ENCODE measurements around the gene MRPL57.
"Not testable (repeated sequence)": the region's sequence is repeated elsewhere in the genome, so short reads cannot be mapped to it uniquely, and the experiment has no call there.

The MRPL57 gene

GRCh38 chr13:21176215-21176981 is at the start of gene MRPL57, which contains the start of gene SKA3:
TSS of gene MRPL57 (plus strand) at chr13:21176658. CDS start at chr13:21176917, 259 bp downstream.
TSS of gene SKA3 (minus strand) at chr13:21176552. CDS start at chr13:21176477, 75 bp downstream.
- Mint-ChIP-seq H3K9me3 (ENCODE audit: low read depth) (no peaks in the 10 kb centered on the region), H3K36me3 (peaks cover 3% of the 10 kb centered on the region)

DNA sequence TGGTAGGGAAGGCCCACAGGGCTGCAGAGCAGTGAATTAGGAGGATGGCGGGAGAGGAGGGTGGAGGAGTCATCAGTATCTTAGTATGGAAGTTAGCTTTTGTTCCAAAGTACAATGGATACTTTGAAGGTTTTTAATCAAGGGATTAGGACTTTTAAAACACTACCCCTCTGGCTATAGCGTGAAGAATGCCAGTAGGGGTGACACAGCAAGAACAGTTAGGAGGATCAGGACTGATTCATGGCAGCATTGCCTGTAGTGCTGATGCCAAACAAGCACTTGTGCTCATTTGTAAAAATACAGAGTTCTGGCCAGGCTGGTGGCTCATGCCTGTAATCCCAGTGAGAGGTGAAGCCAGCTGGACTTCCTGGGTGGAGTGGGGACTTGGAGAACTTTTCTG is 46.3 kb upstream of the MRPL57 start:
- no peaks in the 10 kb centered on the region for H3K9me3 Mint-ChIP-seq (ENCODE audit: low read depth)
- H3K4me1 Mint-ChIP-seq (ENCODE audit: low read depth), result no peaks in the 10 kb centered on the region
- H3K4me3 Mint-ChIP-seq, result no peak overlapping the region
- no peak overlapping the region for H3K27ac Mint-ChIP-seq
- no peaks in the 10 kb centered on the region for H3K36me3 Mint-ChIP-seq
- H3K27me3 Mint-ChIP-seq, result peaks cover 7% of the 10 kb centered on the region

More at GRCh38 chr13:21176215-21176981, at the start of gene MRPL57, which contains the start of gene SKA3:
- no peaks in the 10 kb centered on the region for H3K27me3 Mint-ChIP-seq
- H3K27ac Mint-ChIP-seq, result peak within 1 kb of the TSS; percentile 96
- H3K4me1 Mint-ChIP-seq (ENCODE audit: low read depth), result peaks cover 20% of the 10 kb centered on the region
- peak within 1 kb of the TSS; percentile 97 for H3K4me3 Mint-ChIP-seq

- Mint-ChIP-seq H3K4me1 (ENCODE audit: low read depth) (no peaks in the 10 kb centered on the region), H3K9me3 (ENCODE audit: low read depth) (no peaks in the 10 kb centered on the region), H3K27me3 (peaks cover 9% of the 10 kb centered on the region), H3K27ac (no peak overlapping the region), H3K36me3 (no peaks in the 10 kb centered on the region), H3K4me3 (no peak overlapping the region)
These were observed 43.4 kb upstream of the MRPL57 start for GRCh38 chr13:21133077-21133476.

DNA sequence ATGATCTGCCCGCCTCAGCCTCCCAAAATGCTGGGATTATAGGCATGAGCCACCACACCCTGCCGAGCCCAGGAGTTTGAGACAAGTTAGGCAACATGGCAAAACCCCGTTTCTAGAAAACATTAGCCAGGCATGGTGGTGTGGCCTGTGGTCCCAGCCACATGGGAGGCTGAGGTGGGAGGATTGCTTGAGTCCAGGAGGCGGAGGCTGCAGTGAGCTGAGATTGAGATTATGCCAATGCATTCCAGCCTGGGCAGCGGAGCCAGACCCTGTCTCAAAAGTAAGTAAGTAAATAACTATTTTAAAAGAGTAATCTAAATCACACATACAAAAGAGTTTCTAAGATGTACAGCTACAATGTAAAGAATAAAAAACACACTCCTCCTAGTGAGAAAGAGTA is 42.0 kb upstream of the MRPL57 start:
- no peak overlapping the region for H3K4me3 Mint-ChIP-seq
- peaks cover 9% of the 10 kb centered on the region for H3K27me3 Mint-ChIP-seq
- H3K36me3 Mint-ChIP-seq, result peaks cover under 1% of the 10 kb centered on the region
- no peak overlapping the region for H3K27ac Mint-ChIP-seq
- peaks cover 4% of the 10 kb centered on the region for H3K4me1 Mint-ChIP-seq (ENCODE audit: low read depth)
- no peaks in the 10 kb centered on the region for H3K9me3 Mint-ChIP-seq (ENCODE audit: low read depth)

- not testable (repeated sequence) for H3K36me3 Mint-ChIP-seq; H3K27me3 Mint-ChIP-seq; H3K27ac Mint-ChIP-seq; H3K4me3 Mint-ChIP-seq; H3K9me3 Mint-ChIP-seq (ENCODE audit: low read depth)
- peaks cover 11% of the 10 kb centered on the region for H3K4me1 Mint-ChIP-seq (ENCODE audit: low read depth)
These were observed 40.6 kb upstream of the MRPL57 start for GRCh38 chr13:21135833-21136232.

- Mint-ChIP-seq H3K27ac (no peak overlapping the region), H3K4me1 (ENCODE audit: low read depth) (peaks cover 22% of the 10 kb centered on the region), H3K9me3 (ENCODE audit: low read depth) (no peaks in the 10 kb centered on the region), H3K36me3 (peaks cover 8% of the 10 kb centered on the region), H3K4me3 (no peak overlapping the region), H3K27me3 (peaks cover 4% of the 10 kb centered on the region)
These were observed 38.8 kb upstream of the MRPL57 start for GRCh38 chr13:21137696-21138095.

GRCh38 chr13:21138561-21138960 is 37.9 kb upstream of the MRPL57 start:
- Mint-ChIP-seq H3K4me3 (peak overlapping the region; percentile 75), H3K36me3 (peaks cover 10% of the 10 kb centered on the region), H3K27me3 (peaks cover 2% of the 10 kb centered on the region), H3K9me3 (ENCODE audit: low read depth) (no peaks in the 10 kb centered on the region), H3K27ac (peak overlapping the region; percentile 50), H3K4me1 (ENCODE audit: low read depth) (peaks cover 31% of the 10 kb centered on the region)

DNA sequence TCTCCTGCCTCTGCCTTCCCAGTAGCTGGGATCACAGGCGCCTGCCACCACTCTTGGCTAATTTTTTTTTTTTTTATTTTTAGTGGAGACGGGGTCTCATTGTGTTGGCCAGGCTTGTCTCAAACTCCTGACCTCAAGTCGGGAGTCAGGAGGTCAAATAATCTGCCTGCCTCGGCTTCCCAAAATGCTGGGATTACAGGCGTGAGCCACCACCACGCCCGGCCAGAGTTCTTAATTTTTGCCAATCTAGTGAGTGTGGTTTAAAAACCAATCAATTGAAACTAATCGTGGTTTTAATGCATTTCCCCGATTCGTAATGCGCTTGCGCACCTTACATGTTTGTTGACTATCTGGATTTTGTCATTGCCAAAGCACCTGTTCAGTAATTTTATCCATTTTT is 37.1 kb upstream of the MRPL57 start:
- Mint-ChIP-seq H3K4me1 (ENCODE audit: low read depth) (peaks cover 35% of the 10 kb centered on the region), H3K27ac (peak overlapping the region; percentile 99), H3K4me3 (peak overlapping the region; percentile 98), H3K9me3 (ENCODE audit: low read depth) (no peaks in the 10 kb centered on the region), H3K36me3 (peaks cover 10% of the 10 kb centered on the region), H3K27me3 (peaks cover 2% of the 10 kb centered on the region)

DNA sequence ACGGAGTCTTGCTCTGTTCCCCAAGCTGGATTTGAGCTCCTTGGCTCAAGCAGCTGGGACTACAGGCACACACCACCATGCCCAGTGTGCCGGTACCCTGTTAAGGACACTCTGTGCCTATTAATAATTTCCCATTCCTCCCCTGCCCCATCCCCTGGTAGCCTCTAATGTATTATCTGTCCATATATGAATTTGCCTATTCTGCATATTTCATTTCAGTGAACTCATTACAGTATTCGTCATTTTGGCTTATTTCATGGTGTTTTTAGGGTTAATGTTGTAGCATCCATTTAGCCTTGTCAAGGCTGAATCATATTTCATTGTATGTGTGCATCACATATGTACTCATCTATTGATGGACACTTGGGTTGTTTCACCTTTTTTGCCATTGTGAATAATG is 33.7 kb upstream of the MRPL57 start:
- H3K4me1 Mint-ChIP-seq (ENCODE audit: low read depth), result peaks cover 50% of the 10 kb centered on the region
- peak overlapping the region; percentile 91 for H3K27ac Mint-ChIP-seq
- peaks cover 10% of the 10 kb centered on the region for H3K36me3 Mint-ChIP-seq
- no peaks in the 10 kb centered on the region for H3K27me3 Mint-ChIP-seq
- no peaks in the 10 kb centered on the region for H3K9me3 Mint-ChIP-seq (ENCODE audit: low read depth)
- H3K4me3 Mint-ChIP-seq, result peak overlapping the region; percentile 91

- H3K36me3 Mint-ChIP-seq, result peaks cover 1% of the 10 kb centered on the region
- peak overlapping the region; percentile 25 for H3K27ac Mint-ChIP-seq
- peaks cover 30% of the 10 kb centered on the region for H3K4me1 Mint-ChIP-seq (ENCODE audit: low read depth)
These were observed 28.6 kb upstream of the MRPL57 start for GRCh38 chr13:21147827-21148226.

GRCh38 chr13:21148557-21149258 is 27.8 kb upstream of the MRPL57 start:
- H3K4me3 Mint-ChIP-seq, result no peak overlapping the region
- H3K27me3 Mint-ChIP-seq, result no peaks in the 10 kb centered on the region
- peaks cover 21% of the 10 kb centered on the region for H3K4me1 Mint-ChIP-seq (ENCODE audit: low read depth)
- no peaks in the 10 kb centered on the region for H3K9me3 Mint-ChIP-seq (ENCODE audit: low read depth)
- no peaks in the 10 kb centered on the region for H3K36me3 Mint-ChIP-seq
- peak overlapping the region; percentile 82 for H3K27ac Mint-ChIP-seq

More at GRCh38 chr13:21147827-21148226, 28.6 kb upstream of the MRPL57 start:
- Mint-ChIP-seq H3K9me3 (ENCODE audit: low read depth) (no peaks in the 10 kb centered on the region), H3K4me3 (no peak overlapping the region), H3K27me3 (no peaks in the 10 kb centered on the region)

DNA sequence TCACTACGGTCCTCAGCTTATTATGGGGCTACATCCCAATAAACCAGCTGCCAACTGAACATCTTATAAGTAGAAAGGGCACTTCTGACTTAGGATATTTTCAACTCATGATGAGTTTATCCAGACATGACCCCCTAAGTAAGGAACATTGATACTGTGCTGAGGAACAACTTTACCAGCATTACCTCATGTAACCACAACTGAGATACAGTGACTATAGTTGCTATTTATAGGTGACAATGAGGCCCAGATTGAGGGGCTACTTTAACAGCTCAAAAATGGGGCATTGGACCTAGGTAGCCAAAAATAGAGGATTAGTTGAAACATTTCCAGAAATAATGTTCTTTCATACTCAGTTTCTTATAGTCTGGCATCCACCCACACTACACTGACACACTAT is 26.9 kb upstream of the MRPL57 start:
- Mint-ChIP-seq H3K27ac (peak overlapping the region; percentile 82), H3K36me3 (no peaks in the 10 kb centered on the region)

GRCh38 chr13:21150013-21150412 is 26.4 kb upstream of the MRPL57 start:
- H3K27ac Mint-ChIP-seq, result peak overlapping the region; percentile 66
- H3K4me1 Mint-ChIP-seq (ENCODE audit: low read depth), result peaks cover 12% of the 10 kb centered on the region
- no peaks in the 10 kb centered on the region for H3K36me3 Mint-ChIP-seq
- no peak overlapping the region for H3K4me3 Mint-ChIP-seq
- H3K27me3 Mint-ChIP-seq, result no peaks in the 10 kb centered on the region
- no peaks in the 10 kb centered on the region for H3K9me3 Mint-ChIP-seq (ENCODE audit: low read depth)

More for the DNA sequence above, 26.9 kb upstream of the MRPL57 start:
- Mint-ChIP-seq H3K27me3 (no peaks in the 10 kb centered on the region), H3K4me1 (ENCODE audit: low read depth) (peaks cover 17% of the 10 kb centered on the region), H3K9me3 (ENCODE audit: low read depth) (no peaks in the 10 kb centered on the region), H3K4me3 (no peak overlapping the region)

- no peak overlapping the region for H3K4me3 Mint-ChIP-seq
- H3K27ac Mint-ChIP-seq, result no peak overlapping the region
- H3K36me3 Mint-ChIP-seq, result no peaks in the 10 kb centered on the region
- H3K27me3 Mint-ChIP-seq, result no peaks in the 10 kb centered on the region
- H3K4me1 Mint-ChIP-seq (ENCODE audit: low read depth), result peaks cover 3% of the 10 kb centered on the region
- H3K9me3 Mint-ChIP-seq (ENCODE audit: low read depth), result no peaks in the 10 kb centered on the region
These were observed 24.1 kb upstream of the MRPL57 start for GRCh38 chr13:21152251-21152899.

DNA sequence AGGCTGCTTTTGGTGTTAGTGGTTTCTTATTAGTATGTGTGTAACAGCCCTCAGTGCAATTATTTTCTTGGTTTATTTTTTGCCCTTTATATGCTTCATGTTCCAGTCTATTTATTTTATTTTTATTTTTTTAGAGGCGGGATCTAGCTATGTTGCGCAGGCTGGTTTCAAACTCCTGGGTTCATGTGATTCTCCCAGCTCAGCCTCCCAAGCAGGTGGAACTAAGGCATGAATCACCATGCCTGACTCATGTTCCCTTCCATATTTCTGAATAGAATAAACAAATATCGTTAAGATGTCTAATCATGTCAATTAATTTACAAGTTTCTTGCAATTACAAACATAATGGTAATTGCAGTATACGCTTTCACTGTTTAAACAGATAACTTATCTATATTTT is 11.8 kb upstream of the MRPL57 start:
- Mint-ChIP-seq H3K36me3 (no peaks in the 10 kb centered on the region), H3K9me3 (ENCODE audit: low read depth) (no peaks in the 10 kb centered on the region), H3K4me1 (ENCODE audit: low read depth) (no peaks in the 10 kb centered on the region), H3K27ac (no peak overlapping the region), H3K4me3 (no peak overlapping the region), H3K27me3 (no peaks in the 10 kb centered on the region)
